GM12878 (cell line): Measurements from ENCODE around the gene MOCS1. TPM values are rescaled to one million over a fixed set of nuclear protein-coding genes. Genes with fewer than 3 reads are reported as not detected.

Experiments
- ATAC-seq: fragments of 200-7000 bp; cut with Tn5 transposase; 3 replicates; pipeline ENCODE4 v1.9.1; 2020; ENCODE audit warnings: mild to moderate bottlenecking, moderate library complexity
- BruUV-seq: library from RNA; stranded (reverse); fragments of 400-500 nt; replicated peaks from 2 replicates; lab custom pipeline; 2021; lab: Mats Ljungman, UMichigan
- CTCF ChIA-PET: fragments of 300-600 bp; sonication (Branson Sonifier 250); formaldehyde crosslinking; extraction: SDS; loops from one replicate; lab custom pipeline; 2021; ENCODE audit warnings: inconsistent platforms; lab: Yijun Ruan, JAX
- POLR2A ChIA-PET: fragments of 350-600 bp; formaldehyde crosslinking; extraction: SDS; loops from one replicate; lab custom pipeline; 2021; ENCODE audit warnings: inconsistent platforms; lab: Charles Lee
- RAD21 ChIA-PET: fragments of 300-600 bp; sonication (Branson Sonifier 250); formaldehyde crosslinking; loops from one replicate; lab custom pipeline; 2023; ENCODE audit warnings: antibody characterized with exemption; ENCODE audit not compliant: unreplicated experiment; lab: Charles Lee
- SMC1A ChIA-PET: fragments of 300-600 bp; sonication (Branson Sonifier 250); formaldehyde crosslinking; loops from one replicate; lab custom pipeline; 2023; ENCODE audit not compliant: unreplicated experiment, uncharacterized antibody; lab: Charles Lee
- DNase-seq: peaks from one replicate; pipeline ENCODE4 v3.0.0-alpha.2; 2011; ENCODE audit warnings: low read depth, low spot score
- FAIRE-seq: peaks from 3 replicates; lab custom pipeline; 2011; peaks lifted over from hg19 to GRCh38; lab: Jason Lieb, UNC
- H2AFZ ChIP-seq: 2 replicates; pipeline ENCODE4 v1.6.0; 2011; ENCODE audit warnings: low read depth, low read length, control low read depth; ENCODE audit not compliant: control insufficient read depth
- H3K27ac ChIP-seq: 2 replicates; pipeline ENCODE4 v1.5.1; 2011; ENCODE audit warnings: control low read depth; ENCODE audit not compliant: control insufficient read depth, insufficient read depth
- H3K27me3 ChIP-seq, 2 experiments: replicated peaks in 1 of 2; 2 replicates each; pipeline versions ENCODE4 v1.6.0 to v1.6.1; 2011; ENCODE audit warnings: low read length in 1 of 2; ENCODE audit not compliant: control insufficient read depth in 2 of 2, insufficient read depth in 2 of 2
- H3K36me3 ChIP-seq, 2 experiments: 2 replicates each; pipeline ENCODE4 v1.5.1; 2011; ENCODE audit warnings: low read length in 1 of 2; ENCODE audit not compliant: control insufficient read depth in 2 of 2, insufficient read depth in 2 of 2
- H3K4me1 ChIP-seq: 2 replicates; pipeline ENCODE4 v1.6.1; 2011; ENCODE audit warnings: mild to moderate bottlenecking, low read length, moderate library complexity, mixed read lengths; ENCODE audit not compliant: control insufficient read depth, insufficient read depth
- H3K4me2 ChIP-seq: 2 replicates; pipeline ENCODE4 v1.6.0; 2011; ENCODE audit warnings: control low read depth; ENCODE audit not compliant: control insufficient read depth, insufficient read depth
- H3K4me3 ChIP-seq: fragments of 200-600 bp; sonication (generic); 2 replicates; pipeline ENCODE4 v1.5.1; 2016
- H3K79me2 ChIP-seq: 2 replicates; pipeline ENCODE4 v1.6.0; 2011; ENCODE audit warnings: low read length; ENCODE audit not compliant: control insufficient read depth, insufficient read depth
- H3K9ac ChIP-seq: 2 replicates; pipeline ENCODE4 v1.8.0; 2011; ENCODE audit warnings: low read length, control low read depth, mixed read lengths; ENCODE audit not compliant: control insufficient read depth, insufficient read depth
- H3K9me3 ChIP-seq: replicated peaks from 3 replicates; pipeline ENCODE4 v1.5.1; 2011; ENCODE audit warnings: mild to moderate bottlenecking, low read length; ENCODE audit not compliant: control insufficient read depth, insufficient read depth
- H4K20me1 ChIP-seq: 2 replicates; pipeline ENCODE4 v1.6.0; 2011; ENCODE audit not compliant: control insufficient read depth, insufficient read depth
- BCL11A ChIP-seq: IDR thresholded peaks from 2 replicates; pipeline ENCODE4 v1.6.1; 2011; ENCODE audit warnings: low read depth, low read length
- EP300 ChIP-seq, 2 experiments: fragments of 150-350 bp in 1 of 2; IDR thresholded peaks; 2 replicates each; pipeline ENCODE4 v1.6.1; 2011 to 2012; ENCODE audit warnings: low read depth in 2 of 2, low read length in 2 of 2, borderline replicate concordance in 1 of 2, improper control_type of control experiment in 1 of 2, inconsistent platforms in 1 of 2; ENCODE audit not compliant: control insufficient read depth in 1 of 2
- ESRRA ChIP-seq: IDR thresholded peaks from 2 replicates; pipeline ENCODE4 v1.6.1; 2012; ENCODE audit warnings: mild to moderate bottlenecking, low read length, improper control_type of control experiment
- ETV6 ChIP-seq, 2 experiments: fragments of 450-650 bp in 1 of 2; IDR thresholded peaks in 1 of 2; conservative IDR thresholded peaks in 1 of 2; 2 replicates each; pipeline ENCODE4 v1.6.1; 2014; ENCODE audit warnings: antibody characterized with exemption in 1 of 2, borderline replicate concordance in 1 of 2, low read depth in 1 of 2, mild to moderate bottlenecking in 1 of 2, moderate library complexity in 1 of 2
- HDGF ChIP-seq: fragments of 450-650 bp; IDR thresholded peaks from 2 replicates; pipeline ENCODE4 v1.6.1; 2016; ENCODE audit warnings: antibody characterized with exemption
- KLF5 ChIP-seq: fragments of 450-650 bp; IDR thresholded peaks from 2 replicates; pipeline ENCODE4 v1.6.1; 2014; ENCODE audit warnings: mild to moderate bottlenecking; ENCODE audit not compliant: partially characterized antibody
- MLLT1 ChIP-seq: fragments of 450-650 bp; IDR thresholded peaks from 2 replicates; pipeline ENCODE4 v1.6.1; 2016; ENCODE audit warnings: mild to moderate bottlenecking
- RELB ChIP-seq: fragments of 450-650 bp; IDR thresholded peaks from 2 replicates; pipeline ENCODE4 v1.6.1; 2017; ENCODE audit warnings: low read depth, mild to moderate bottlenecking, moderate library complexity
- RUNX3 ChIP-seq: IDR thresholded peaks from 2 replicates; pipeline ENCODE4 v1.6.1; 2012; ENCODE audit warnings: low read length, inconsistent platforms
- SMARCA5 ChIP-seq: fragments of 450-650 bp; IDR thresholded peaks from 2 replicates; pipeline ENCODE4 v1.6.1; 2017; ENCODE audit warnings: mild to moderate bottlenecking
- SMC3 ChIP-seq: IDR thresholded peaks from 2 replicates; pipeline ENCODE4 v1.6.1; 2011; ENCODE audit warnings: low read length, improper control_type of control experiment, borderline replicate concordance
- SP1 ChIP-seq: IDR thresholded peaks from one replicate; pipeline ENCODE4 v1.6.1; 2011; ENCODE audit warnings: low read depth, low read length
- TBL1XR1 ChIP-seq: IDR thresholded peaks from 2 replicates; pipeline ENCODE4 v1.6.1; 2012; ENCODE audit warnings: low read depth, low read length, improper control_type of control experiment
- TCF7 ChIP-seq: IDR thresholded peaks from 2 replicates; pipeline ENCODE4 v1.6.1; 2014; ENCODE audit warnings: antibody characterized with exemption, borderline replicate concordance
- ZBTB11 ChIP-seq: fragments of 450-650 bp; formaldehyde crosslinking; IDR thresholded peaks from 2 replicates; pipeline ENCODE4 v1.5.0; 2022; ENCODE audit warnings: mild to moderate bottlenecking, missing genetic modification characterization
- ZNF217 ChIP-seq: fragments of 450-650 bp; IDR thresholded peaks from 2 replicates; pipeline ENCODE4 v1.6.1; 2017; ENCODE audit warnings: antibody characterized with exemption, mild to moderate bottlenecking
- WGBS: methylation state at CpG from one replicate; pipeline ENCODE4 v1.1.6; 2016; ENCODE audit warnings: low lambda C conversion rate; ENCODE audit not compliant: insufficient replicate concordance, insufficient coverage; ENCODE audit errors: missing lambda C conversion rate; 5-methylcytosine and 5-hydroxymethylcytosine counted together
- in situ Hi-C: fragments of 300-500 bp; cut with MboI; formaldehyde crosslinking; loops from 9 replicates; pipeline ENCODE4 v1.14.3; 2018; ENCODE audit warnings: mixed read lengths
- intact Hi-C: fragments of 100-400 bp; cut with micrococcal nuclease; formaldehyde crosslinking; loops from one replicate; pipeline ENCODE4 v1.14.2; 2022; ENCODE audit not compliant: unreplicated experiment
- polyA plus RNA-seq, 11 experiments: library from polyadenylated mRNA; depleted of rRNA in 4 of 11; unstranded in 6 of 11; stranded (reverse) in 5 of 11; fragments of >200 nt; fragmentation: Nextera tagmentation in 4 of 11; fragmentation: Illumina TruSeq in 1 of 11; extraction: Ambion mirVana in 4 of 11; extraction: Trizol in 1 of 11; gene quantifications; 1 replicate in 1 of 11; 2 replicates in 10 of 11; pipeline versions ENCODE4 v1.2.1 to v1.2.3, GENCODE V29; 2011 to 2016; ENCODE audit warnings: inconsistent platforms in 2 of 11, missing spikeins in 2 of 11, low read depth in 1 of 11
- total RNA-seq, 4 experiments: library from RNA; depleted of rRNA in 3 of 4; stranded (reverse); fragments of >200 nt in 3 of 4; fragmentation: Illumina TruSeq in 1 of 4; extraction: Trizol in 1 of 4; gene quantifications; 2 replicates each; pipeline versions ENCODE4 v1.2.1 to v1.2.3, GENCODE V29; 2013 to 2021

MOCS1 gene
- total and polyA plus RNA-seq, 10 of the 15 experiments (the other 5 are each of a cell fraction or from before 2014, with no cell fraction given), result 0.02 to 5.4 (median 0.16) TPM; not detected in 2

- peak; percentile 87 for TF ChIP-seq SMC3
- no peak for TF ChIP-seq MLLT1
- no peak for TF ChIP-seq ESRRA
- TF ChIP-seq SMARCA5, result no peak
- no peak for TF ChIP-seq TCF7
- no peak for TF ChIP-seq KLF5
- TF ChIP-seq TBL1XR1, result no peak
Observed at GRCh38 chr6:39892490-39893129, 41.7 kb downstream of the MOCS1 start (continued).

GRCh38 chr6:39891976-39892375 is 42.3 kb downstream of the MOCS1 start:
- no peaks in the 10 kb centered on the region for H3K36me3 ChIP-seq
- no peaks in the 10 kb centered on the region for H3K27me3 ChIP-seq
- BruUV-seq, result no TSS peak
- RAD21 ChIA-PET, result interaction anchor here (0.6 to 1.9 kb wide), 6 partner anchors 26 to 530 kb away, joined by 3 to 13 read pairs (median 4); no protein-coding TSS in a partner anchor
- no peaks in the 10 kb centered on the region for H4K20me1 ChIP-seq
- CTCF ChIA-PET, result interaction anchor here (0.6 to 5.3 kb wide), 10 partner anchors 10 to 539 kb away, joined by 3 to 39 read pairs (median 4); no protein-coding TSS in a partner anchor
- in situ Hi-C loops (no loop called here), intact Hi-C loops (loop anchor here (1.0 to 5.0 kb wide), 4 partner anchors 227 to 545 kb away; no protein-coding TSS in a partner anchor)
- H3K9ac ChIP-seq, result no peak overlapping the region
- no peak for DNase-seq
- H3K4me3 ChIP-seq, result no peak overlapping the region
- ATAC-seq, result no peak; the same call in 2 of the 3 replicates
- H2AFZ ChIP-seq, result no peak overlapping the region
- no peaks in the 10 kb centered on the region for H3K4me1 ChIP-seq
- no peak overlapping the region for H3K4me2 ChIP-seq
- H3K79me2 ChIP-seq, result no peaks in the 10 kb centered on the region
- SMC1A ChIA-PET, result interaction anchor here (1.3 to 5.5 kb wide), 8 partner anchors 20 to 539 kb away, joined by 3 to 41 read pairs (median 5); no protein-coding TSS in a partner anchor
- FAIRE-seq, result no peak
- no peaks in the 10 kb centered on the region for H3K9me3 ChIP-seq
- no peak overlapping the region for H3K27ac ChIP-seq
- POLR2A ChIA-PET, result no interaction called here
- WGBS, result 54% methylated on average over 4 of the region's 4 CpGs
- TF ChIP-seq BCL11A (no peak), EP300 (IDR thresholded peaks at IDR 0.05; ENCODE audit: borderline replicate concordance in 1 of 2, control insufficient read depth in 1 of 2, low read depth in 2 of 2, low read length in 2 of 2) (no peak), ETV6 (conservative IDR thresholded peaks at IDR 0.05 in 1 of 2, IDR thresholded peaks at IDR 0.05 in 1 of 2; ENCODE audit: borderline replicate concordance in 1 of 2, low read depth in 1 of 2) (no peak), ZBTB11 (CRISPR knock-in tag) (no peak), RUNX3 (no peak), RELB (no peak), HDGF (no peak), SP1 (no peak), ZNF217 (no peak)
